T-cell (primary cell): ENCODE results near the gene SYNE2. TPM values are rescaled to one million over a fixed set of nuclear protein-coding genes. Genes with fewer than 3 reads are reported as not detected.

Source experiments
- total RNA-seq, 35 experiments: library from RNA in 6 of 35; stranded (reverse) in 6 of 35; fragments of 120-200 nt in 1 of 35; gene quantifications; one replicate each; pipeline versions ENCODE4 v1.2.1 to v1.2.4 and lab custom pipeline; 2013 to 2026

SYNE2 gene
- total RNA-seq, 5 donors from 2014 or later (not counting 1 experiment from before 2014, with no cell fraction given) = 150 to 321 (median 229) TPM

Other genes starting within 250 kb of the SYNE2 start
- gene WDR89, start 211.1 kb upstream of the SYNE2 start, total RNA-seq = 10 to 100 TPM; 12.1 to 31.3 (median 25.7) TPM
- gene SGPP1, start 124.9 kb upstream of the SYNE2 start, total RNA-seq = 10 to 100 TPM; 11.4 to 15.1 (median 13.5) TPM